ENCODE data around the gene ZSWIM1. TPM values are rescaled to one million over a fixed set of nuclear protein-coding genes. Genes with fewer than 3 reads are reported as not detected.

The ZSWIM1 gene
- polyA plus RNA-seq, 1 donor (not counting 4 experiments of a cell fraction or from before 2014, with no cell fraction given): 4.4 TPM

- dilution Hi-C loops (cut with MboI; ENCODE audit: extremely low pct_ligation_motif_present, low sequenced_read_pairs): no loop called here
- H3K4me3 ChIP-seq (ENCODE audit: control insufficient read depth in 2 of 3, extremely low read depth in 1 of 3, insufficient read depth in 2 of 3, low read depth in 1 of 3, low read length in 3 of 3): no peak overlapping the region
- H3K4me2 ChIP-seq (ENCODE audit: control insufficient read depth, extremely low read depth, insufficient read depth, low read depth, low read length): no peak overlapping the region
- H3K9me3 ChIP-seq (ENCODE audit: control insufficient read depth, low read depth, low read length): no peaks in the 10 kb centered on the region
- peaks cover 11% of the 10 kb centered on the region for H3K79me2 ChIP-seq (ENCODE audit: control insufficient read depth, insufficient read depth, low read length)
- H4K20me1 ChIP-seq (ENCODE audit: control insufficient read depth, extremely low read depth, insufficient read depth, low read length): no peaks in the 10 kb centered on the region
- no peak overlapping the region for H3K27ac ChIP-seq (ENCODE audit: control insufficient read depth, insufficient read depth, low read length)
- H3K36me3 ChIP-seq (ENCODE audit: control insufficient read depth in 2 of 2, extremely low read depth in 1 of 2, insufficient read depth in 2 of 2, low read length in 2 of 2): peaks cover 5 to 6% of the 10 kb centered on the region in 2 experiments
- H3K9me1 ChIP-seq (ENCODE audit: control insufficient read depth, extremely low read depth, insufficient read depth, low read length): no peaks in the 10 kb centered on the region
- DNase-seq (ENCODE audit: low read depth, low spot score) (no peak), FAIRE-seq (no peak)
- TF ChIP-seq EZH2 (IDR thresholded peaks at IDR 0.05; ENCODE audit: low read length): no peak
- TF ChIP-seq, protein P1, sequence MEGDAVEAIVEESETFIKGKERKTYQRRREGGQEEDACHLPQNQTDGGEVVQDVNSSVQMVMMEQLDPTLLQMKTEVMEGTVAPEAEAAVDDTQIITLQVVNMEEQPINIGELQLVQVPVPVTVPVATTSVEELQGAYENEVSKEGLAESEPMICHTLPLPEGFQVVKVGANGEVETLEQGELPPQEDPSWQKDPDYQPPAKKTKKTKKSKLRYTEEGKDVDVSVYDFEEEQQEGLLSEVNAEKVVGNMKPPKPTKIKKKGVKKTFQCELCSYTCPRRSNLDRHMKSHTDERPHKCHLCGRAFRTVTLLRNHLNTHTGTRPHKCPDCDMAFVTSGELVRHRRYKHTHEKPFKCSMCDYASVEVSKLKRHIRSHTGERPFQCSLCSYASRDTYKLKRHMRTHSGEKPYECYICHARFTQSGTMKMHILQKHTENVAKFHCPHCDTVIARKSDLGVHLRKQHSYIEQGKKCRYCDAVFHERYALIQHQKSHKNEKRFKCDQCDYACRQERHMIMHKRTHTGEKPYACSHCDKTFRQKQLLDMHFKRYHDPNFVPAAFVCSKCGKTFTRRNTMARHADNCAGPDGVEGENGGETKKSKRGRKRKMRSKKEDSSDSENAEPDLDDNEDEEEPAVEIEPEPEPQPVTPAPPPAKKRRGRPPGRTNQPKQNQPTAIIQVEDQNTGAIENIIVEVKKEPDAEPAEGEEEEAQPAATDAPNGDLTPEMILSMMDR (optimal IDR thresholded peaks at IDR 0.05 in 1 of 3, IDR thresholded peaks at IDR 0.05 in 1 of 3, conservative IDR thresholded peaks at IDR 0.05 in 1 of 3; ENCODE audit: extremely low read depth in 1 of 3, insufficient read depth in 2 of 3, low read length in 3 of 3): no peak
- no peaks in the 10 kb centered on the region for H3K4me1 ChIP-seq (ENCODE audit: control insufficient read depth, extremely low read depth, insufficient read depth, low read length)
- no peak overlapping the region for H3K9ac ChIP-seq (ENCODE audit: control insufficient read depth, extremely low read depth, insufficient read depth, low read length)
- no peak overlapping the region for H2AFZ ChIP-seq (ENCODE audit: control insufficient read depth, low read length)
- H3K27me3 ChIP-seq (ENCODE audit: control insufficient read depth, extremely low read depth, insufficient read depth, low read length): no peaks in the 10 kb centered on the region
These were observed 2.8 kb upstream of the ZSWIM1 start for GRCh38 chr20:45878076-45878761.

- H3K79me2 ChIP-seq (ENCODE audit: control insufficient read depth, insufficient read depth, low read length): peaks cover 15% of the 10 kb centered on the region
- no peaks in the 10 kb centered on the region for H3K27me3 ChIP-seq (ENCODE audit: control insufficient read depth, extremely low read depth, insufficient read depth, low read length)
- H3K27ac ChIP-seq (ENCODE audit: control insufficient read depth, insufficient read depth, low read length): no peak overlapping the region
- no peak overlapping the region for H2AFZ ChIP-seq (ENCODE audit: control insufficient read depth, low read length)
- FAIRE-seq (no peak), DNase-seq (ENCODE audit: low read depth, low spot score) (no peak)
- peaks cover 11 to 13% of the 10 kb centered on the region in 2 experiments for H3K36me3 ChIP-seq (ENCODE audit: control insufficient read depth in 2 of 2, extremely low read depth in 1 of 2, insufficient read depth in 2 of 2, low read length in 2 of 2)
- H3K4me1 ChIP-seq (ENCODE audit: control insufficient read depth, extremely low read depth, insufficient read depth, low read length): peaks cover 10% of the 10 kb centered on the region
- H3K9me3 ChIP-seq (ENCODE audit: control insufficient read depth, low read depth, low read length): no peaks in the 10 kb centered on the region
- H3K4me2 ChIP-seq (ENCODE audit: control insufficient read depth, extremely low read depth, insufficient read depth, low read depth, low read length): no peak overlapping the region
- no peak overlapping the region for H3K9ac ChIP-seq (ENCODE audit: control insufficient read depth, extremely low read depth, insufficient read depth, low read length)
- no peak for TF ChIP-seq EZH2 (IDR thresholded peaks at IDR 0.05; ENCODE audit: low read length)
- TF ChIP-seq, protein P1 (optimal IDR thresholded peaks at IDR 0.05 in 1 of 3, IDR thresholded peaks at IDR 0.05 in 1 of 3, conservative IDR thresholded peaks at IDR 0.05 in 1 of 3; ENCODE audit: extremely low read depth in 1 of 3, insufficient read depth in 2 of 3, low read length in 3 of 3): no peak
- no peak overlapping the region for H3K4me3 ChIP-seq (ENCODE audit: control insufficient read depth in 2 of 3, extremely low read depth in 1 of 3, insufficient read depth in 2 of 3, low read depth in 1 of 3, low read length in 3 of 3)
- H4K20me1 ChIP-seq (ENCODE audit: control insufficient read depth, extremely low read depth, insufficient read depth, low read length): no peaks in the 10 kb centered on the region
- no peaks in the 10 kb centered on the region for H3K9me1 ChIP-seq (ENCODE audit: control insufficient read depth, extremely low read depth, insufficient read depth, low read length)
- dilution Hi-C loops (cut with MboI; ENCODE audit: extremely low pct_ligation_motif_present, low sequenced_read_pairs): no loop called here
These were observed 1.6 kb downstream of the ZSWIM1 start for GRCh38 chr20:45882469-45883099.
